GM23338 (cell line): Measurements from ENCODE around the gene WNT7A. TPM values are rescaled to one million over a fixed set of nuclear protein-coding genes. Genes with fewer than 3 reads are reported as not detected.

Experiments
- ATAC-seq: fragments of 200-7000 bp; cut with Tn5 transposase; 3 replicates; pipeline ENCODE4 v1.9.1; 2020
- DNase-seq: peaks from one replicate; pipeline ENCODE4 v3.0.0-alpha.2; 2015; ENCODE audit warnings: low spot score
- H2AFZ ChIP-seq: fragments of 200-600 bp; sonication (generic); 2 replicates; pipeline ENCODE4 v1.8.0; 2016; ENCODE audit warnings: antibody characterized with exemption, mild to moderate bottlenecking, moderate library complexity
- H3F3A ChIP-seq: fragments of 200-600 bp; sonication (generic); replicated peaks from 2 replicates; pipeline ENCODE4 v1.8.0; 2017; ENCODE audit warnings: antibody characterized with exemption, mixed run types, low read depth
- H3K27ac ChIP-seq: fragments of 200-600 bp; sonication (generic); 2 replicates; pipeline ENCODE4 v1.6.1; 2016; ENCODE audit warnings: low read depth
- H3K27me3 ChIP-seq: fragments of 200-600 bp; sonication (generic); 2 replicates; pipeline ENCODE4 v1.8.0; 2016; ENCODE audit warnings: mild to moderate bottlenecking, mixed run types, moderate library complexity; ENCODE audit not compliant: insufficient read depth
- H3K36me3 ChIP-seq: fragments of 200-600 bp; sonication (generic); 2 replicates; pipeline ENCODE4 v1.8.0; 2016; ENCODE audit warnings: mild to moderate bottlenecking; ENCODE audit not compliant: insufficient read depth
- H3K4me1 ChIP-seq: fragments of 200-600 bp; sonication (generic); 2 replicates; pipeline ENCODE4 v1.8.0; 2016; ENCODE audit warnings: mild to moderate bottlenecking, moderate library complexity; ENCODE audit not compliant: insufficient read depth
- H3K4me2 ChIP-seq: fragments of 200-600 bp; sonication (generic); 2 replicates; pipeline ENCODE4 v1.7.1; 2017; ENCODE audit warnings: mixed run types
- H3K4me3 ChIP-seq: fragments of 200-600 bp; sonication (generic); 2 replicates; pipeline ENCODE4 v1.6.1; 2016; ENCODE audit warnings: mixed run types
- H3K79me2 ChIP-seq: fragments of 200-600 bp; sonication (generic); replicated peaks from 2 replicates; pipeline ENCODE4 v1.8.0; 2017; ENCODE audit warnings: mild to moderate bottlenecking; ENCODE audit not compliant: insufficient read depth
- H3K9me2 ChIP-seq: fragments of 200-600 bp; sonication (generic); 2 replicates; pipeline ENCODE4 v1.8.0; 2017; ENCODE audit not compliant: insufficient read depth
- H4K20me1 ChIP-seq: fragments of 200-600 bp; sonication (generic); replicated peaks from 2 replicates; pipeline ENCODE4 v1.8.0; 2017; ENCODE audit warnings: mild to moderate bottlenecking; ENCODE audit not compliant: insufficient read depth
- H3K27ac Mint-ChIP-seq: 2 replicates; pipeline ENCODE4 v1.8.0; 2020; ENCODE audit warnings: inconsistent platforms, mild to moderate bottlenecking, moderate library complexity, mixed read lengths
- H3K27me3 Mint-ChIP-seq: 3 replicates; pipeline ENCODE4 v1.8.0; 2022; ENCODE audit warnings: low read depth, mild to moderate bottlenecking, moderate library complexity, mixed read lengths, inconsistent platforms; ENCODE audit not compliant: insufficient read depth, poor library complexity
- H3K36me3 Mint-ChIP-seq: 3 replicates; pipeline ENCODE4 v1.8.0; 2021; ENCODE audit warnings: low read depth, mild to moderate bottlenecking, inconsistent platforms, moderate library complexity, mixed read lengths
- H3K4me1 Mint-ChIP-seq: 3 replicates; pipeline ENCODE4 v1.8.0; 2020; ENCODE audit warnings: mild to moderate bottlenecking, inconsistent platforms, mixed read lengths
- H3K4me3 Mint-ChIP-seq: 3 replicates; pipeline ENCODE4 v1.8.0; 2021; ENCODE audit warnings: moderate library complexity, mild to moderate bottlenecking, inconsistent platforms, mixed read lengths
- H3K9me3 Mint-ChIP-seq: 3 replicates; pipeline ENCODE4 v1.8.0; 2020; ENCODE audit warnings: moderate library complexity, mild to moderate bottlenecking, inconsistent platforms, mixed read lengths
- CTCF ChIP-seq, 2 experiments: fragments of 200-600 bp in 1 of 2; sonication (generic) in 1 of 2; conservative IDR thresholded peaks; 2 replicates each; pipeline versions ENCODE4 v1.5.1 to v1.6.1; 2016 to 2017; ENCODE audit warnings: antibody characterized with exemption in 2 of 2, low read depth in 2 of 2, mild to moderate bottlenecking in 2 of 2, moderate library complexity in 1 of 2
- EZH2phosphoT487 ChIP-seq: fragments of 200-600 bp; sonication (generic); IDR thresholded peaks from one replicate; pipeline ENCODE4 v1.8.1; 2018; ENCODE audit warnings: antibody characterized with exemption; ENCODE audit not compliant: unreplicated experiment
- JUNB ChIP-seq: IDR thresholded peaks from one replicate; pipeline ENCODE4 v1.6.1; 2016; ENCODE audit warnings: antibody characterized with exemption; ENCODE audit not compliant: unreplicated experiment
- NANOG ChIP-seq: IDR thresholded peaks from 2 replicates; pipeline ENCODE4 v1.6.1; 2016; ENCODE audit warnings: antibody characterized with exemption, borderline replicate concordance
- POLR2AphosphoS5 ChIP-seq: IDR thresholded peaks from 2 replicates; pipeline ENCODE4 v1.6.1; 2016; ENCODE audit warnings: antibody characterized with exemption, low read depth
- STAT1 ChIP-seq: IDR thresholded peaks from one replicate; pipeline ENCODE4 v1.6.1; 2016; ENCODE audit warnings: antibody characterized with exemption; ENCODE audit not compliant: unreplicated experiment
- ZNF114 ChIP-seq: fragments of 250-450 bp; sonication (Bioruptor Pico); IDR thresholded peaks from 2 replicates; pipeline ENCODE4 v1.5.0; 2020; ENCODE audit warnings: mild to moderate bottlenecking, moderate library complexity
- ZNF331 ChIP-seq: fragments of 250-450 bp; sonication (Bioruptor Pico); IDR thresholded peaks from 2 replicates; pipeline ENCODE4 v1.5.0; 2020; ENCODE audit warnings: low read depth, mild to moderate bottlenecking, moderate library complexity
- polyA plus RNA-seq: library from polyadenylated mRNA; unstranded; fragments of >200 nt; fragmentation: Nextera tagmentation; extraction: Ambion mirVana; gene quantifications from 2 replicates; pipeline ENCODE4 v1.2.1, GENCODE V29; 2016
- total RNA-seq: library from RNA; depleted of rRNA; stranded (reverse); fragments of >200 nt; shearing (Covaris generic); gene quantifications from 2 replicates; pipeline ENCODE4 v1.2.3, GENCODE V29; 2014
- TF ChIP-seq, protein P1 (sequence below): fragments of 250-450 bp; sonication (Bioruptor Pico); IDR thresholded peaks from 2 replicates; pipeline ENCODE4 v1.5.0; 2020; ENCODE audit warnings: mild to moderate bottlenecking, moderate library complexity
- TF ChIP-seq, protein P2 (sequence below): IDR thresholded peaks from 2 replicates; pipeline ENCODE4 v1.6.1; 2016; ENCODE audit warnings: antibody characterized with exemption
- TF ChIP-seq, protein P3 (sequence below): IDR thresholded peaks from one replicate; pipeline ENCODE4 v1.6.1; 2018; ENCODE audit warnings: antibody characterized with exemption; ENCODE audit not compliant: unreplicated experiment

Gene WNT7A
- total and polyA plus RNA-seq, 2 experiments from 2014 or later = not detected

GRCh38 chr3:13846238-13846637 is 33.6 kb downstream of the WNT7A start:
- Mint-ChIP-seq H3K27ac (no peak overlapping the region), H3K4me3 (no peak overlapping the region), H3K9me3 (no peaks in the 10 kb centered on the region), H3K36me3 (no peaks in the 10 kb centered on the region), H3K4me1 (peaks cover 9% of the 10 kb centered on the region), H3K27me3 (peaks cover 6% of the 10 kb centered on the region)
- H3K4me2 ChIP-seq = no peak overlapping the region
- DNase-seq (no peak), ATAC-seq (no peak)
- H2AFZ ChIP-seq = no peak overlapping the region
- H3K27me3 ChIP-seq = no peaks in the 10 kb centered on the region
- H3K9me2 ChIP-seq = no peaks in the 10 kb centered on the region
- H3K4me1 ChIP-seq = peaks cover 5% of the 10 kb centered on the region; the same call in 1 of the 2 replicates
- H4K20me1 ChIP-seq = no peaks in the 10 kb centered on the region
- no peaks in the 10 kb centered on the region for H3K79me2 ChIP-seq
- H3K27ac ChIP-seq = no peak overlapping the region
- no peaks in the 10 kb centered on the region for H3K36me3 ChIP-seq
- no peaks in the 10 kb centered on the region for H3F3A ChIP-seq
- TF ChIP-seq ZNF114 (CRISPR knock-in tag) (no peak), STAT1 (no peak), EZH2phosphoT487 (no peak), JUNB (no peak), CTCF (conservative IDR thresholded peaks at IDR 0.05; ENCODE audit: low read depth in 2 of 2) (no peak), ZNF331 (no peak), POLR2AphosphoS5 (no peak), NANOG (no peak)
- TF ChIP-seq, protein P1, sequence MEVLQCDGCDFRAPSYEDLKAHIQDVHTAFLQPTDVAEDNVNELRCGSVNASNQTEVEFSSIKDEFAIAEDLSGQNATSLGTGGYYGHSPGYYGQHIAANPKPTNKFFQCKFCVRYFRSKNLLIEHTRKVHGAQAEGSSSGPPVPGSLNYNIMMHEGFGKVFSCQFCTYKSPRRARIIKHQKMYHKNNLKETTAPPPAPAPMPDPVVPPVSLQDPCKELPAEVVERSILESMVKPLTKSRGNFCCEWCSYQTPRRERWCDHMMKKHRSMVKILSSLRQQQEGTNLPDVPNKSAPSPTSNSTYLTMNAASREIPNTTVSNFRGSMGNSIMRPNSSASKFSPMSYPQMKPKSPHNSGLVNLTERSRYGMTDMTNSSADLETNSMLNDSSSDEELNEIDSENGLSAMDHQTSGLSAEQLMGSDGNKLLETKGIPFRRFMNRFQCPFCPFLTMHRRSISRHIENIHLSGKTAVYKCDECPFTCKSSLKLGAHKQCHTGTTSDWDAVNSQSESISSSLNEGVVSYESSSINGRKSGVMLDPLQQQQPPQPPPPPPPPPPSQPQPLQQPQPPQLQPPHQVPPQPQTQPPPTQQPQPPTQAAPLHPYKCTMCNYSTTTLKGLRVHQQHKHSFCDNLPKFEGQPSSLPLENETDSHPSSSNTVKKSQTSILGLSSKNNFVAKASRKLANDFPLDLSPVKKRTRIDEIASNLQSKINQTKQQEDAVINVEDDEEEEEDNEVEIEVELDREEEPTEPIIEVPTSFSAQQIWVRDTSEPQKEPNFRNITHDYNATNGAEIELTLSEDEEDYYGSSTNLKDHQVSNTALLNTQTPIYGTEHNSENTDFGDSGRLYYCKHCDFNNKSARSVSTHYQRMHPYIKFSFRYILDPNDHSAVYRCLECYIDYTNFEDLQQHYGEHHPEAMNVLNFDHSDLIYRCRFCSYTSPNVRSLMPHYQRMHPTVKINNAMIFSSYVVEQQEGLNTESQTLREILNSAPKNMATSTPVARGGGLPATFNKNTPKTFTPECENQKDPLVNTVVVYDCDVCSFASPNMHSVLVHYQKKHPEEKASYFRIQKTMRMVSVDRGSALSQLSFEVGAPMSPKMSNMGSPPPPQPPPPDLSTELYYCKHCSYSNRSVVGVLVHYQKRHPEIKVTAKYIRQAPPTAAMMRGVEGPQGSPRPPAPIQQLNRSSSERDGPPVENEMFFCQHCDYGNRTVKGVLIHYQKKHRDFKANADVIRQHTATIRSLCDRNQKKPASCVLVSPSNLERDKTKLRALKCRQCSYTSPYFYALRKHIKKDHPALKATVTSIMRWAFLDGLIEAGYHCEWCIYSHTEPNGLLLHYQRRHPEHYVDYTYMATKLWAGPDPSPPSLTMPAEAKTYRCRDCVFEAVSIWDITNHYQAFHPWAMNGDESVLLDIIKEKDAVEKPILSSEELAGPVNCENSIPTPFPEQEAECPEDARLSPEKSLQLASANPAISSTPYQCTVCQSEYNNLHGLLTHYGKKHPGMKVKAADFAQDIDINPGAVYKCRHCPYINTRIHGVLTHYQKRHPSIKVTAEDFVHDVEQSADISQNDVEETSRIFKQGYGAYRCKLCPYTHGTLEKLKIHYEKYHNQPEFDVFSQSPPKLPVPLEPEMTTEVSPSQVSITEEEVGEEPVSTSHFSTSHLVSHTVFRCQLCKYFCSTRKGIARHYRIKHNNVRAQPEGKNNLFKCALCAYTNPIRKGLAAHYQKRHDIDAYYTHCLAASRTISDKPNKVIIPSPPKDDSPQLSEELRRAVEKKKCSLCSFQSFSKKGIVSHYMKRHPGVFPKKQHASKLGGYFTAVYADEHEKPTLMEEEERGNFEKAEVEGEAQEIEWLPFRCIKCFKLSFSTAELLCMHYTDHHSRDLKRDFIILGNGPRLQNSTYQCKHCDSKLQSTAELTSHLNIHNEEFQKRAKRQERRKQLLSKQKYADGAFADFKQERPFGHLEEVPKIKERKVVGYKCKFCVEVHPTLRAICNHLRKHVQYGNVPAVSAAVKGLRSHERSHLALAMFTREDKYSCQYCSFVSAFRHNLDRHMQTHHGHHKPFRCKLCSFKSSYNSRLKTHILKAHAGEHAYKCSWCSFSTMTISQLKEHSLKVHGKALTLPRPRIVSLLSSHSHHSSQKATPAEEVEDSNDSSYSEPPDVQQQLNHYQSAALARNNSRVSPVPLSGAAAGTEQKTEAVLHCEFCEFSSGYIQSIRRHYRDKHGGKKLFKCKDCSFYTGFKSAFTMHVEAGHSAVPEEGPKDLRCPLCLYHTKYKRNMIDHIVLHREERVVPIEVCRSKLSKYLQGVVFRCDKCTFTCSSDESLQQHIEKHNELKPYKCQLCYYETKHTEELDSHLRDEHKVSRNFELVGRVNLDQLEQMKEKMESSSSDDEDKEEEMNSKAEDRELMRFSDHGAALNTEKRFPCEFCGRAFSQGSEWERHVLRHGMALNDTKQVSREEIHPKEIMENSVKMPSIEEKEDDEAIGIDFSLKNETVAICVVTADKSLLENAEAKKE (CRISPR knock-in tag) = no peak
- TF ChIP-seq, protein P2, sequence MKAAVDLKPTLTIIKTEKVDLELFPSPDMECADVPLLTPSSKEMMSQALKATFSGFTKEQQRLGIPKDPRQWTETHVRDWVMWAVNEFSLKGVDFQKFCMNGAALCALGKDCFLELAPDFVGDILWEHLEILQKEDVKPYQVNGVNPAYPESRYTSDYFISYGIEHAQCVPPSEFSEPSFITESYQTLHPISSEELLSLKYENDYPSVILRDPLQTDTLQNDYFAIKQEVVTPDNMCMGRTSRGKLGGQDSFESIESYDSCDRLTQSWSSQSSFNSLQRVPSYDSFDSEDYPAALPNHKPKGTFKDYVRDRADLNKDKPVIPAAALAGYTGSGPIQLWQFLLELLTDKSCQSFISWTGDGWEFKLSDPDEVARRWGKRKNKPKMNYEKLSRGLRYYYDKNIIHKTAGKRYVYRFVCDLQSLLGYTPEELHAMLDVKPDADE = no peak
- TF ChIP-seq, protein P3, sequence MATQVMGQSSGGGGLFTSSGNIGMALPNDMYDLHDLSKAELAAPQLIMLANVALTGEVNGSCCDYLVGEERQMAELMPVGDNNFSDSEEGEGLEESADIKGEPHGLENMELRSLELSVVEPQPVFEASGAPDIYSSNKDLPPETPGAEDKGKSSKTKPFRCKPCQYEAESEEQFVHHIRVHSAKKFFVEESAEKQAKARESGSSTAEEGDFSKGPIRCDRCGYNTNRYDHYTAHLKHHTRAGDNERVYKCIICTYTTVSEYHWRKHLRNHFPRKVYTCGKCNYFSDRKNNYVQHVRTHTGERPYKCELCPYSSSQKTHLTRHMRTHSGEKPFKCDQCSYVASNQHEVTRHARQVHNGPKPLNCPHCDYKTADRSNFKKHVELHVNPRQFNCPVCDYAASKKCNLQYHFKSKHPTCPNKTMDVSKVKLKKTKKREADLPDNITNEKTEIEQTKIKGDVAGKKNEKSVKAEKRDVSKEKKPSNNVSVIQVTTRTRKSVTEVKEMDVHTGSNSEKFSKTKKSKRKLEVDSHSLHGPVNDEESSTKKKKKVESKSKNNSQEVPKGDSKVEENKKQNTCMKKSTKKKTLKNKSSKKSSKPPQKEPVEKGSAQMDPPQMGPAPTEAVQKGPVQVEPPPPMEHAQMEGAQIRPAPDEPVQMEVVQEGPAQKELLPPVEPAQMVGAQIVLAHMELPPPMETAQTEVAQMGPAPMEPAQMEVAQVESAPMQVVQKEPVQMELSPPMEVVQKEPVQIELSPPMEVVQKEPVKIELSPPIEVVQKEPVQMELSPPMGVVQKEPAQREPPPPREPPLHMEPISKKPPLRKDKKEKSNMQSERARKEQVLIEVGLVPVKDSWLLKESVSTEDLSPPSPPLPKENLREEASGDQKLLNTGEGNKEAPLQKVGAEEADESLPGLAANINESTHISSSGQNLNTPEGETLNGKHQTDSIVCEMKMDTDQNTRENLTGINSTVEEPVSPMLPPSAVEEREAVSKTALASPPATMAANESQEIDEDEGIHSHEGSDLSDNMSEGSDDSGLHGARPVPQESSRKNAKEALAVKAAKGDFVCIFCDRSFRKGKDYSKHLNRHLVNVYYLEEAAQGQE = no peak
- H3K4me3 ChIP-seq = no peak overlapping the region
